HG03457 (cell line): Measurements from ENCODE around the gene ABCE1.

ENCODE experiments used
- ATAC-seq: cut with Tn5 transposase; IDR thresholded peaks from one replicate; pipeline ENCODE4 v1.9.1; 2021; ENCODE audit warnings: moderate number of reproducible peaks; ENCODE audit not compliant: unreplicated experiment

The ABCE1 gene

DNA sequence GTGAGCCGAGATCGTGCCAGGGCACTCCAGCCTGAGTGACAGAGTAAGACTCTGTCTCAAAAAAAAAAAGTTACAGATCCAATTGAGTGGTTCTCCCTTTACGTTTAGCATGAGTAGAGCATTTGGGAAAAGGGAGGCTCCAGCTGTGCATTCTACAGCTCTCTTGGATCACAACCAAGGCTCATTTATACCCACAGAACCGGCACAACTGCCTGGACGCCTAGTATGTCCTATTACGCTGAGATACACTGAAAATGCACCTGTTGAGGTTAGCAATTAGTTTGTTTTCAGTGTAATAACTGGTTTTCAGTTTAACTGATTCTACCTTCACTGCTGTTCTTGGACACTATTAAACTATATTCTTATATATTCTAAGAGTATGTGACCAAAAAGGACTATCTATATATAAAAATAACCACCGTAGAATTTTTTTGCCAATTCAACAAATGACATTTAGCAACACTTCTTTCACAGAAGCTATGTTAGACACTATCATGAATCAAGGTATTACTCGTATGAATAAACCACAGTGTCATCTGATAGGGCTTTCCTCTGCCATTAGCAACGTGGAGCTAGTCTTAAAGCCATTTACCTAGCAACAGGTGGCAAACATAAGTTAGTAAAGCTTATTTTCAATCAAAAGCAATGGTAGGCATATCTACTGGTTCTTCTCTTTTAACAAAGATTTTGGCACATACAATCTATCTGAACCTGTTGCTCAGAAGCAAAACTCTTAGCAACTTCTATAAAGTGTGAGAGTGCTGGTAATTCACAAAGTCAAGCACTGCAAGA lies 78.7 kb downstream of the ABCE1 start:
- no peak for ATAC-seq

DNA sequence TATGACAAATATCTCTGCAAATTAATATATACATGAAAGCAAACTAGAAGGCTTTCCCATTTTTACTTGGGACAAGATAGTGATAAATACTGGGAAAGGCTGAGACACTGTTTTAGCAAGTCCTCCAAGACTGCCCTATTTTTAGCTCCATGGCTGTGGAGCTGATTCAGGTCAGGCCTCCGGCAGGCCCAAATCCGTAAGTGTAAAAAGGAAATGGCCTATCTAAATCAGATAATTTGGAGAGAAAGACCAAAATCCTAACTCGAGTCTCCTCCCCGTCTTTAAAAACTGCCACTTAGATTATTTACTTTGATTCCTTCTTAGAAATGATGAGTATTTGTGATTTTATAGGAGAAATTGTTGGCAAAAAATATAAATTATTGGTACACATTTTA lies 79.4 kb downstream of the ABCE1 start:
- ATAC-seq, result no peak

DNA sequence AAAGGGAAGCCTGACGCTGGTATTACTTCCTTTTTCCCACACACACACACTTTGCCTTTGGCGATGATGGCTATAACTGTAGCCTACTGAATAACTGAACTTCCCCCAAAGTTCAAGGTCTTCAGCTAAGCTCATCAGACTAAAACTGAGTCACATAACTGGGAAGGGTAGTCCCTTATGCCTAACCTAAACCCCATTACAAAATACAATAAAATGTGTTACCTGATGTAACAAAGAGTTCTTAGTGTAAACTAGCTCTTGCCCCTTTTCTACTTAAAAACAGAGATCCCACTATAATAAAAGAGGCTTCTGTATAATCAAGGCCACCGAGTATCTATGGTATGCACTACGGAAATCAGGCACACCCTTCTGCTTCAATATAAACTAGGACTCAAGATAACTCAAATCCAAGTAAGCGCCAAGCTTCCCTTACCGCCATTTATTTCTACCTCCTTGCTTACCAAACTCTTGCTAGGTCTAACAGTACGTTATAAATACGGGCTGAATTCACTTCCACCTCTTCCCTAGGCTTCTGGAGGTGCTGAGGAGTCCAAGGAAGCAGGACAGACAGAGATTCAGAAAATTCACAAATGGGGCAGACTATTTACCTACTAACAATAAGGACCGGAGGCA lies 79.9 kb downstream of the ABCE1 start:
- ATAC-seq, result no peak

DNA sequence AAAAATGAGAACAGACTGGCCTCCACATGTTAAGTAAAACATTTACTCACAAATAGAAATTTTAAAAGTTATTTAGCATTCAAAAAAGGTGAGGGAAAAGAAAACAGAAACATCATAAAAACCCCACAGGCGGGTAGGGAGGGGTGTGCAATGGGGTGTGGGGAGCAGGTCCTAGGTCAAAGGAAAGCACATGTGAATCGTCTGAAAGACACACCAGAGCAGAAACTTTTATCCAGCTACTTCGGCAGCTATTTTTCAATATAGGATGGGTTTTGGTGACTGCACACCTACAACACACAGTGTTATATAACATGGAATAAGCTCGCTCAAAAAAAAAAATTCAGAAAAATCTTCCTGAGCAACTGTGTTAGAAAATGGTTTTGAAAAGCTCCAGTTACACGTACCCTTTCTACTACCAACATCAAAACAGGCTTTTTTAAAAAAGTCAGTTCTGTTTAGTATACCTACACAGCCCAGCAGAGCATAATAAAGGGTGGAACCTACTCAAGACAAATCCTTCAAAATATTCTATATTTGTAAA lies 80.7 kb downstream of the ABCE1 start:
- ATAC-seq, result no peak
